Trophoblast cell (in vitro differentiated cells and primary cell): ENCODE measurements around the gene JUN.

ENCODE experiments used
- DNase-seq, 2 donors: peaks; one replicate each; pipeline ENCODE4 v3.0.0-alpha.2; 2016
- H2AFZ ChIP-seq: 2 replicates; pipeline ENCODE4 v1.6.1; 2013; ENCODE audit warnings: low read length, moderate library complexity, mild to moderate bottlenecking; ENCODE audit not compliant: insufficient read depth, poor library complexity
- H2AK5ac ChIP-seq: 2 replicates; pipeline ENCODE4 v1.6.1; 2013; ENCODE audit warnings: mild to moderate bottlenecking, low read length
- H2BK120ac ChIP-seq: 2 replicates; pipeline ENCODE4 v1.6.1; 2013; ENCODE audit warnings: low read length, mild to moderate bottlenecking, moderate library complexity; ENCODE audit not compliant: insufficient read depth, poor library complexity
- H2BK12ac ChIP-seq: 2 replicates; pipeline ENCODE4 v1.6.1; 2013; ENCODE audit warnings: mild to moderate bottlenecking, low read length, moderate library complexity
- H2BK5ac ChIP-seq: 2 replicates; pipeline ENCODE4 v1.6.1; 2013; ENCODE audit warnings: low read length, low read depth, moderate library complexity, mild to moderate bottlenecking; ENCODE audit not compliant: poor library complexity
- H3K14ac ChIP-seq: 2 replicates; pipeline ENCODE4 v1.6.1; 2013; ENCODE audit warnings: mild to moderate bottlenecking, low read length
- H3K18ac ChIP-seq: 2 replicates; pipeline ENCODE4 v1.6.1; 2013; ENCODE audit warnings: mild to moderate bottlenecking, low read length
- H3K23ac ChIP-seq: 2 replicates; pipeline ENCODE4 v1.6.1; 2013; ENCODE audit warnings: low read length
- H3K27ac ChIP-seq: 2 replicates; pipeline ENCODE4 v1.5.1; 2013; ENCODE audit warnings: low read depth, mild to moderate bottlenecking, inconsistent platforms, low read length, moderate library complexity
- H3K27me3 ChIP-seq: 2 replicates; pipeline ENCODE4 v1.6.1; 2013; ENCODE audit warnings: inconsistent platforms, mild to moderate bottlenecking, low read length, moderate library complexity; ENCODE audit not compliant: insufficient read depth
- H3K36me3 ChIP-seq, 2 experiments: 1 replicate in 1 of 2; 2 replicates in 1 of 2; pipeline ENCODE4 v1.6.1; 2013; ENCODE audit warnings: low read length in 2 of 2, mild to moderate bottlenecking in 2 of 2, moderate library complexity in 1 of 2; ENCODE audit not compliant: insufficient read depth in 2 of 2, control insufficient read depth in 1 of 2
- H3K4ac ChIP-seq: 2 replicates; pipeline ENCODE4 v1.6.1; 2013; ENCODE audit warnings: low read depth, mild to moderate bottlenecking, low read length, moderate library complexity
- H3K4me1 ChIP-seq, 2 experiments: 1 replicate in 1 of 2; 2 replicates in 1 of 2; pipeline ENCODE4 v1.6.1; 2013; ENCODE audit warnings: low read length in 2 of 2, mild to moderate bottlenecking in 2 of 2, moderate library complexity in 1 of 2; ENCODE audit not compliant: insufficient read depth in 2 of 2, control insufficient read depth in 1 of 2
- H3K4me2 ChIP-seq: 2 replicates; pipeline ENCODE4 v1.6.1; 2013; ENCODE audit warnings: inconsistent platforms, mild to moderate bottlenecking, low read length, moderate library complexity
- H3K4me3 ChIP-seq: 2 replicates; pipeline ENCODE4 v1.5.1; 2013; ENCODE audit warnings: mild to moderate bottlenecking, low read depth, low read length, inconsistent platforms
- H3K79me1 ChIP-seq: one replicate; pipeline ENCODE4 v1.6.1; 2013; ENCODE audit warnings: low read length
- H3K79me2 ChIP-seq: 2 replicates; pipeline ENCODE4 v1.6.1; 2013; ENCODE audit warnings: low read length, mild to moderate bottlenecking; ENCODE audit not compliant: control insufficient read depth, insufficient read depth, poor library complexity
- H3K9ac ChIP-seq: 2 replicates; pipeline ENCODE4 v1.6.1; 2013; ENCODE audit warnings: mild to moderate bottlenecking, low read length
- H3K9me3 ChIP-seq: 2 replicates; pipeline ENCODE4 v1.6.1; 2013; ENCODE audit warnings: low read depth, mild to moderate bottlenecking, control low read depth, inconsistent platforms, low read length; ENCODE audit not compliant: insufficient read depth
- H4K12ac ChIP-seq: 2 replicates; pipeline ENCODE4 v1.6.1; 2013; ENCODE audit warnings: low read depth, mild to moderate bottlenecking, low read length, moderate library complexity
- H4K8ac ChIP-seq: 2 replicates; pipeline ENCODE4 v1.6.1; 2013; ENCODE audit warnings: low read depth, mild to moderate bottlenecking, low read length, moderate library complexity
- H4K91ac ChIP-seq: one replicate; pipeline ENCODE4 v1.6.1; 2013; ENCODE audit warnings: low read depth, mild to moderate bottlenecking, low read length, moderate library complexity
- WGBS: extraction: QIAGEN DNeasy Blood & Tissue Kit; methylation state at CpG from one replicate; pipeline ENCODE4 v1.1.7; 2013; ENCODE audit warnings: missing lambda C conversion rate; ENCODE audit not compliant: insufficient read length, insufficient coverage; ENCODE audit errors: extremely low coverage; 5-methylcytosine and 5-hydroxymethylcytosine counted together

The JUN gene

GRCh38 chr1:58809325-58810010, 25.6 kb upstream of the JUN start:
- H3K9me3 ChIP-seq, result no peaks in the 10 kb centered on the region
- no peak overlapping the region for H3K4ac ChIP-seq
- WGBS, result no CpG with 5 or more reads among the region's 9 CpGs
- H3K36me3 ChIP-seq, result no peaks in the 10 kb centered on the region
- H3K27me3 ChIP-seq, result no peaks in the 10 kb centered on the region
- H4K91ac ChIP-seq, result no peak overlapping the region
- H2AK5ac ChIP-seq, result no peak overlapping the region
- no peak overlapping the region for H4K8ac ChIP-seq
- no peak overlapping the region for H2BK5ac ChIP-seq
- H3K4me1 ChIP-seq, result peaks cover 9 to 17% of the 10 kb centered on the region in 2 experiments
- H2BK12ac ChIP-seq, result no peak overlapping the region
- no peak overlapping the region for H3K4me3 ChIP-seq
- H3K79me1 ChIP-seq, result peaks cover 6% of the 10 kb centered on the region
- peaks cover 1% of the 10 kb centered on the region for H3K79me2 ChIP-seq
- no peak overlapping the region for H3K4me2 ChIP-seq
- H2BK120ac ChIP-seq, result no peak overlapping the region
- no peak overlapping the region for H3K14ac ChIP-seq
- no peak overlapping the region for H3K9ac ChIP-seq
- no peak overlapping the region for H2AFZ ChIP-seq
- H3K27ac ChIP-seq, result no peak overlapping the region
- peak; percentile 96 to 98 for DNase-seq
- H4K12ac ChIP-seq, result no peak overlapping the region
- no peak overlapping the region for H3K23ac ChIP-seq
- H3K18ac ChIP-seq, result no peak overlapping the region

- H3K9me3 ChIP-seq, result no peaks in the 10 kb centered on the region
- no peak overlapping the region for H3K4me2 ChIP-seq
- H4K8ac ChIP-seq, result no peak overlapping the region
- H3K79me1 ChIP-seq, result peaks cover 2% of the 10 kb centered on the region
- H3K36me3 ChIP-seq, result no peaks in the 10 kb centered on the region
- no peak overlapping the region for H2BK12ac ChIP-seq
- H2BK5ac ChIP-seq, result no peak overlapping the region
- H2BK120ac ChIP-seq, result no peak overlapping the region
- no peaks in the 10 kb centered on the region for H3K27me3 ChIP-seq
- H4K12ac ChIP-seq, result no peak overlapping the region
- peaks cover 0 to 7% of the 10 kb centered on the region in 2 experiments for H3K4me1 ChIP-seq
- H3K79me2 ChIP-seq, result no peaks in the 10 kb centered on the region
- no peak overlapping the region for H3K27ac ChIP-seq
- WGBS, result no CpG with 5 or more reads among the region's 2 CpGs
- H3K4me3 ChIP-seq, result no peak overlapping the region
- H3K4ac ChIP-seq, result no peak overlapping the region
- no peak overlapping the region for H2AFZ ChIP-seq
- no peak overlapping the region for H3K9ac ChIP-seq
- no peak overlapping the region for H3K18ac ChIP-seq
- no peak overlapping the region for H2AK5ac ChIP-seq
- no peak for DNase-seq
- no peak overlapping the region for H4K91ac ChIP-seq
- H3K14ac ChIP-seq, result no peak overlapping the region
- no peak overlapping the region for H3K23ac ChIP-seq
Observed at GRCh38 chr1:58808077-58808476, 24.2 kb upstream of the JUN start.

DNA sequence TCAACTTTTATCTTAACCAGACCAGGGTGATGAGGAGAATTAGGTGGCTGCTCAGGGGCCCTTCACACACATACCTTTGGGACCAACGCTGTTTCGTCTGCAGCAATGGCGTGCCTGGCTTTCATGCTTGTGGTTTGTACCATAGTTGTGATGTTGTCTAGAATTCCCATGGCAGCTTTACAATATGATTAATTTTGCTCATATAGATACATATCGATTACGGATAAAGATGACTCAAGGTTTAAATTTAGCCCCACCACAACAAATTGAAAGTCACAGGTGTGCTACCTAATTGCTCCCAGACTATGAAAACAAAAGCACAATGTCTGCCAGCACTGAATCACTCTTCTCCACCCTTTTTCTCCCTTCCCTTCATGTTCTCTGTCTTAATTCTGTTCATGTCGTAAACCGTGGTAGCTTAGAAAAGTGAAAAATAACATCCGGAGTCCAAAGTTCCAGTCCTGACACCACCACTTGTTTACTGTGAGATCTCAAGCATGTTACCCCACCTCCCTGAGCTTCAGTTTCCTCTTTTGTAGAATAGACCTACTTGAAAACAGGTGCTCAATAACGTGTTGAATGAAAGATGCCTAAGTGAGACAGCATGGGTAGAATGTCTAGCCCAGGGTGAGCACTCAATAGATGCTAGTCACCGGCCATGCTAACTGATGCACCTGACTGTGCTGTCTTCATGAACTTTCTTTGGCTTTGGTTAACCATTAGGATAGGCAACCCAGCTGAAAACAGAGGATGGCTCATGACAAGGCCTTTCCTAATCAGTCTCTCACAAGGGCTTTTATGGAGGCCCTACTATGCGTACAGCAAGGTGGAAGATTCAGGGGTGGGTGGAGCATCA, 22.1 kb upstream of the JUN start:
- H3K18ac ChIP-seq, result no peak overlapping the region
- H3K79me2 ChIP-seq, result no peaks in the 10 kb centered on the region
- H2BK12ac ChIP-seq, result no peak overlapping the region
- no peak overlapping the region for H4K91ac ChIP-seq
- DNase-seq, result no peak
- no peak overlapping the region for H3K4me2 ChIP-seq
- H3K79me1 ChIP-seq, result peaks cover 2% of the 10 kb centered on the region
- no peaks in the 10 kb centered on the region for H3K9me3 ChIP-seq
- H3K9ac ChIP-seq, result no peak overlapping the region
- no peak overlapping the region for H2AK5ac ChIP-seq
- H4K8ac ChIP-seq, result no peak overlapping the region
- no peak overlapping the region for H2AFZ ChIP-seq
- H3K14ac ChIP-seq, result no peak overlapping the region
- no peak overlapping the region for H4K12ac ChIP-seq
- H3K4me1 ChIP-seq, result peaks cover 0 to 7% of the 10 kb centered on the region in 2 experiments
- no peak overlapping the region for H3K27ac ChIP-seq
- H2BK120ac ChIP-seq, result no peak overlapping the region
- no peak overlapping the region for H3K23ac ChIP-seq
- H3K4me3 ChIP-seq, result no peak overlapping the region
- no peak overlapping the region for H3K4ac ChIP-seq
- no peaks in the 10 kb centered on the region for H3K36me3 ChIP-seq
- no peak overlapping the region for H2BK5ac ChIP-seq
- WGBS, result no CpG with 5 or more reads among the region's 11 CpGs
- no peaks in the 10 kb centered on the region for H3K27me3 ChIP-seq

DNA sequence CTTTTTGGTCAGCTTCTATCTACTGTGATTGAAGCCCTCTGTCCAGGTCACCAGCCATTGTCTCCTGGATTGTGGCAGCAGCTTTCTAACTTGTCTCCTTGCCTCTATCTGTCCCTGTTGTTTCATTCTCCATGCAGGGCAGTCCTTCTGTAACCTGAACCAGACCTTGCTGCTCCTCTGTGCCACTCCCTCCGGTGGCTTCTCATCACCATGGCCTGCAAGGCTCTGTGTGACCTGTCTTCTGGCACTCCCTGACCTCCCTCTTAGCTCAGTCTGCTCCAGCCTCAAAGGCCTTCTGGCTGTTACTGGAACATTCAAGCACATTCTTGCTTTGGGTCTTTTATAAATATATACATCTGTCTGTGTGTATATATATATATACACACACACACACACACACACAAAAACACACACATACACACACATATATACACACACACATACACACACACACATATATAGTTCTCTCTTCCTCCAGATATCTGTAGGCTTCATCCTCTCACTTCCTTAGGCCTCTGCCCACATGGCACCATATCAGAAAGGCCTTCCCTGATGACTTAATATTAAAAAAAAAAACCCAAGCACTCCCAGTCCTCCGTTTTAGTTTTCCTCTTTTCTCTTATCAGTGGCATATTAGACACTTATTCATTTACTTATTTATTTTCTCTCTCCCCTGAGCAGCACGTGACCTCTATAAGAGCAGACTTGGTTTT, 21.2 kb upstream of the JUN start:
- DNase-seq, result no peak
- Histone ChIP-seq H3K23ac (no peak overlapping the region), H3K14ac (no peak overlapping the region), H3K4me1 (peaks cover 0 to 5% of the 10 kb centered on the region in 2 experiments), H2BK12ac (no peak overlapping the region), H4K91ac (no peak overlapping the region), H4K12ac (no peak overlapping the region), H3K79me2 (no peaks in the 10 kb centered on the region), H2AFZ (no peak overlapping the region), H3K9ac (no peak overlapping the region), H3K79me1 (peaks cover 2% of the 10 kb centered on the region), H2BK5ac (no peak overlapping the region), H3K36me3 (no peaks in the 10 kb centered on the region), H3K4me2 (no peak overlapping the region), H3K18ac (no peak overlapping the region), H2AK5ac (no peak overlapping the region), H3K9me3 (no peaks in the 10 kb centered on the region), H3K27ac (no peak overlapping the region), H3K4ac (no peak overlapping the region), H3K4me3 (no peak overlapping the region), H4K8ac (no peak overlapping the region), H3K27me3 (no peaks in the 10 kb centered on the region), H2BK120ac (no peak overlapping the region)
- WGBS, result no CpG with 5 or more reads among the region's 3 CpGs
